OCI-LY1 (cell line): ENCODE results near the gene SHANK3.

Experiments used
- H2AFZ ChIP-seq: fragments of 200-600 bp; sonication (generic), shearing (Covaris generic); 2 replicates; pipeline ENCODE4 v1.6.0; 2014; ENCODE audit warnings: antibody characterized with exemption, mild to moderate bottlenecking, low read length
- H3F3A ChIP-seq: fragments of 200-600 bp; sonication (generic), shearing (Covaris generic); 2 replicates; pipeline ENCODE4 v1.6.0; 2014; ENCODE audit warnings: mild to moderate bottlenecking, antibody characterized with exemption, low read length, moderate library complexity; ENCODE audit not compliant: insufficient read depth
- H3K27ac ChIP-seq: fragments of 200-600 bp; sonication (generic); 2 replicates; pipeline ENCODE4 v1.5.1; 2014; ENCODE audit warnings: low read length, mixed run types, mild to moderate bottlenecking, low read depth; ENCODE audit not compliant: poor library complexity, severe bottlenecking
- H3K27me3 ChIP-seq: fragments of 200-600 bp; sonication (generic); 2 replicates; pipeline ENCODE4 v1.6.0; 2014; ENCODE audit warnings: antibody characterized with exemption, mild to moderate bottlenecking, low read length, moderate library complexity; ENCODE audit not compliant: insufficient read depth
- H3K36me3 ChIP-seq: fragments of 200-600 bp; sonication (generic); 2 replicates; pipeline ENCODE4 v1.6.1; 2014; ENCODE audit warnings: mild to moderate bottlenecking, antibody characterized with exemption, low read length, moderate library complexity, mixed read lengths; ENCODE audit not compliant: insufficient read depth
- H3K4me1 ChIP-seq: fragments of 200-600 bp; sonication (generic); 2 replicates; pipeline ENCODE4 v1.5.1; 2014; ENCODE audit warnings: mild to moderate bottlenecking, low read length, moderate library complexity; ENCODE audit not compliant: insufficient read depth, severe bottlenecking
- H3K4me2 ChIP-seq: fragments of 200-600 bp; sonication (generic), shearing (Covaris generic); 2 replicates; pipeline ENCODE4 v1.6.1; 2014; ENCODE audit warnings: low read length
- H3K4me3 ChIP-seq: fragments of 200-600 bp; sonication (generic); 2 replicates; pipeline ENCODE4 v1.5.1; 2014; ENCODE audit warnings: low read length, low read depth, mild to moderate bottlenecking, mixed read lengths; ENCODE audit not compliant: poor library complexity, severe bottlenecking
- H3K79me2 ChIP-seq: fragments of 200-600 bp; shearing (Covaris generic); 2 replicates; pipeline ENCODE4 v1.6.1; 2016; ENCODE audit warnings: mixed run types, low read length, mixed read lengths; ENCODE audit not compliant: insufficient read depth
- H3K9ac ChIP-seq: fragments of 200-600 bp; sonication (generic), shearing (Covaris generic); 2 replicates; pipeline ENCODE4 v1.6.1; 2014; ENCODE audit warnings: mild to moderate bottlenecking, low read length, mixed read lengths
- H3K9me2 ChIP-seq: fragments of 200-600 bp; sonication (generic), shearing (Covaris generic); 2 replicates; pipeline ENCODE4 v1.6.1; 2014; ENCODE audit warnings: low read depth, mild to moderate bottlenecking, low read length, mixed read lengths
- H3K9me3 ChIP-seq: fragments of 200-600 bp; shearing (Covaris generic); 2 replicates; pipeline ENCODE4 v1.6.1; 2014; ENCODE audit warnings: low read length, mixed read lengths
- H4K20me1 ChIP-seq: fragments of 200-600 bp; sonication (generic), shearing (Covaris generic); 2 replicates; pipeline ENCODE4 v1.6.0; 2016; ENCODE audit warnings: mild to moderate bottlenecking, low read length; ENCODE audit not compliant: insufficient read depth
- CTCF ChIP-seq: fragments of 200-600 bp; sonication (generic), shearing (Covaris generic); IDR thresholded peaks from 2 replicates; pipeline ENCODE4 v1.5.1; 2017; ENCODE audit warnings: mild to moderate bottlenecking, antibody characterized with exemption, low read length, moderate library complexity, mixed read lengths
- EZH2 ChIP-seq: fragments of 200-600 bp; sonication (generic), shearing (Covaris generic); IDR thresholded peaks from 2 replicates; pipeline ENCODE4 v1.8.0; 2017; ENCODE audit warnings: borderline replicate concordance, mixed run types, mild to moderate bottlenecking, antibody characterized with exemption, low read length, moderate library complexity, mixed read lengths

The SHANK3 gene

GRCh38 chr22:50717709-50718351 is 45.2 kb downstream of the SHANK3 start:
- no peaks in the 10 kb centered on the region for H3K9me2 ChIP-seq
- H3F3A ChIP-seq: no peaks in the 10 kb centered on the region
- H3K9ac ChIP-seq: no peak overlapping the region
- no peak overlapping the region for H3K4me3 ChIP-seq
- no peaks in the 10 kb centered on the region for H3K79me2 ChIP-seq
- H3K9me3 ChIP-seq: no peaks in the 10 kb centered on the region
- peaks cover 3% of the 10 kb centered on the region; the same call in 1 of the 2 replicates for H3K27me3 ChIP-seq
- H4K20me1 ChIP-seq: no peaks in the 10 kb centered on the region
- TF ChIP-seq CTCF (peak; percentile 64), EZH2 (no peak)
- H3K4me2 ChIP-seq: no peak overlapping the region
- no peaks in the 10 kb centered on the region for H3K4me1 ChIP-seq
- no peaks in the 10 kb centered on the region for H3K36me3 ChIP-seq
- H2AFZ ChIP-seq: no peak overlapping the region
- no peak overlapping the region for H3K27ac ChIP-seq

- H3K27me3 ChIP-seq: peaks cover 7% of the 10 kb centered on the region; the same call in 1 of the 2 replicates
- no peaks in the 10 kb centered on the region for H3F3A ChIP-seq
- H3K9ac ChIP-seq: no peak overlapping the region
- H3K4me2 ChIP-seq: no peak overlapping the region
- no peak overlapping the region for H2AFZ ChIP-seq
- no peaks in the 10 kb centered on the region for H3K9me2 ChIP-seq
- no peaks in the 10 kb centered on the region for H3K36me3 ChIP-seq
- no peaks in the 10 kb centered on the region for H3K4me1 ChIP-seq
- TF ChIP-seq EZH2 (no peak), CTCF (no peak; the same call in 1 of the 2 replicates)
- H3K79me2 ChIP-seq: no peaks in the 10 kb centered on the region
- no peak overlapping the region for H3K4me3 ChIP-seq
- no peaks in the 10 kb centered on the region for H3K9me3 ChIP-seq
- H3K27ac ChIP-seq: no peak overlapping the region
- H4K20me1 ChIP-seq: no peaks in the 10 kb centered on the region
These were observed 45.7 kb downstream of the SHANK3 start for GRCh38 chr22:50718352-50718709.

- no peaks in the 10 kb centered on the region for H4K20me1 ChIP-seq
- TF ChIP-seq EZH2 (no peak), CTCF (no peak)
- H3K9me2 ChIP-seq: no peaks in the 10 kb centered on the region
- H3F3A ChIP-seq: no peaks in the 10 kb centered on the region
- no peaks in the 10 kb centered on the region for H3K9me3 ChIP-seq
- H3K27me3 ChIP-seq: peaks cover 5% of the 10 kb centered on the region; the same call in 1 of the 2 replicates
- H3K4me1 ChIP-seq: no peaks in the 10 kb centered on the region
- H3K4me2 ChIP-seq: no peak overlapping the region
- H2AFZ ChIP-seq: no peak overlapping the region
- H3K79me2 ChIP-seq: no peaks in the 10 kb centered on the region
- H3K27ac ChIP-seq: no peak overlapping the region
- H3K36me3 ChIP-seq: no peaks in the 10 kb centered on the region
- no peak overlapping the region for H3K9ac ChIP-seq
- no peak overlapping the region for H3K4me3 ChIP-seq
These were observed 47.2 kb downstream of the SHANK3 start for GRCh38 chr22:50719814-50720300.
